ENCODE measurements around the gene PREP.

PREP gene

DNA sequence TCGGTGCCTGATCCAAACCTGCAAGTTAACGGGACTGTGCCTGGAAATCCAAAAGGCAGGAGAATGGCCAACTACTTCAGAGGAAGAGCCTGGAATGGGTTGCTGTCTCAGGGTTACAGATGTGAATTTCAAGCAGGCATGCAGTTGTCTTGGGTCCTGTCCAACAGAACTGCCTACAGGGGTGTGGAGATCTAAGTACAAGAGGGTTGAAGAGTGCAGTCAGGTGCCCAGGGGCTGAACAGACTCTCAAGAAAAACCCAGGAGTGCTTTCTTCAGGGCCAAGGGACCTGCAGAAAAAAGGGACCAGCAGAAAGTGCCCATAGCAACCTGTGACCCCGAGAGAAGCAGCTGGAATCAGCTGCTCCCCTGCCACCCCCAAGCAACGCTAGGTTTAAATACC lies 71.0 kb downstream of the PREP start:
- Histone ChIP-seq H3K4me1 (ENCODE audit: insufficient read depth, low read length, poor library complexity, severe bottlenecking) (no peaks in the 10 kb centered on the region), H3K79me2 (ENCODE audit: insufficient read depth, low read length) (no peaks in the 10 kb centered on the region), H3K36me3 (ENCODE audit: insufficient read depth, low read length) (peaks cover 72% of the 10 kb centered on the region), H3K27me3 (ENCODE audit: insufficient read depth, low read length, poor library complexity, severe bottlenecking) (no peaks in the 10 kb centered on the region), H3K9me3 (ENCODE audit: insufficient read depth, low read depth, low read length) (no peaks in the 10 kb centered on the region), H3K4me2 (ENCODE audit: low read depth, low read length, poor library complexity, severe bottlenecking) (no peak overlapping the region), H3K4me3 (ENCODE audit: low read length, poor library complexity, severe bottlenecking) (no peak overlapping the region), H4K20me1 (ENCODE audit: insufficient read depth, low read length, poor library complexity, severe bottlenecking) (no peaks in the 10 kb centered on the region), H3K9me2 (replicated peaks; ENCODE audit: low read depth, low read length) (no peaks in the 10 kb centered on the region), H3K9ac (ENCODE audit: low read depth, low read length, poor library complexity, severe bottlenecking) (no peak overlapping the region), H2AFZ (ENCODE audit: low read length) (no peak overlapping the region), H3F3A (ENCODE audit: low read depth) (no peaks in the 10 kb centered on the region)
- TF ChIP-seq CTCF (conservative IDR thresholded peaks at IDR 0.05; ENCODE audit: low read length) (no peak), EZH2phosphoT487 (IDR thresholded peaks at IDR 0.05; ENCODE audit: borderline replicate concordance) (no peak)

GRCh38 chr6:105330913-105331312 lies 72.0 kb downstream of the PREP start:
- H3K4me2 ChIP-seq (ENCODE audit: low read depth, low read length, poor library complexity, severe bottlenecking), result no peak overlapping the region
- H3K36me3 ChIP-seq (ENCODE audit: insufficient read depth, low read length), result peaks cover 77% of the 10 kb centered on the region
- H3F3A ChIP-seq (ENCODE audit: low read depth), result no peaks in the 10 kb centered on the region
- no peak overlapping the region for H2AFZ ChIP-seq (ENCODE audit: low read length)
- no peaks in the 10 kb centered on the region for H3K9me2 ChIP-seq (replicated peaks; ENCODE audit: low read depth, low read length)
- no peaks in the 10 kb centered on the region for H3K4me1 ChIP-seq (ENCODE audit: insufficient read depth, low read length, poor library complexity, severe bottlenecking)
- H3K9ac ChIP-seq (ENCODE audit: low read depth, low read length, poor library complexity, severe bottlenecking), result no peak overlapping the region
- no peaks in the 10 kb centered on the region for H3K79me2 ChIP-seq (ENCODE audit: insufficient read depth, low read length)
- TF ChIP-seq CTCF (conservative IDR thresholded peaks at IDR 0.05; ENCODE audit: low read length) (no peak), EZH2phosphoT487 (IDR thresholded peaks at IDR 0.05; ENCODE audit: borderline replicate concordance) (no peak)
- no peaks in the 10 kb centered on the region for H3K27me3 ChIP-seq (ENCODE audit: insufficient read depth, low read length, poor library complexity, severe bottlenecking)
- H3K4me3 ChIP-seq (ENCODE audit: low read length, poor library complexity, severe bottlenecking), result no peak overlapping the region
- no peaks in the 10 kb centered on the region for H4K20me1 ChIP-seq (ENCODE audit: insufficient read depth, low read length, poor library complexity, severe bottlenecking)
- no peaks in the 10 kb centered on the region for H3K9me3 ChIP-seq (ENCODE audit: insufficient read depth, low read depth, low read length)

DNA sequence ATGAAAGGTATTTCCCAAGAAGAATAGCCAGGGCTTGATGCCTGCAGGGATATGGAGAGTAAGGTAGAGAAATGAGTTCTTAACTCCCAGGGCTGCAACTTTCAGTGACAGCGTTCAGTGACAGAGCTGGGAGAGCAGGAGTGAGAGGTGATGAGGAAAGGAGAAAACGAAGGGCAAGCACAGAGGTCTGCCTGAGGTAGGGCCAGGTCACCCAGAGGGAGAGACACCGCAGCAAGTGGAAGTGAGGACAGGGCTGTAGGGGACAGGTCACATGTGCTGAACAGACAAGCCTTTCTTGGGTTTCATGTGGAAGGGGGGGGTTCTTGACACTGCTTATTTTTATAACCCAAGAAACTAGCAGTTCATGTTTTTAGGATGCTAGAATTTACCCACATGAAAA lies 72.5 kb downstream of the PREP start:
- Histone ChIP-seq H3K4me2 (ENCODE audit: low read depth, low read length, poor library complexity, severe bottlenecking) (no peak overlapping the region), H2AFZ (ENCODE audit: low read length) (no peak overlapping the region), H3K79me2 (ENCODE audit: insufficient read depth, low read length) (no peaks in the 10 kb centered on the region), H3K36me3 (ENCODE audit: insufficient read depth, low read length) (peaks cover 82% of the 10 kb centered on the region), H3K27me3 (ENCODE audit: insufficient read depth, low read length, poor library complexity, severe bottlenecking) (no peaks in the 10 kb centered on the region), H4K20me1 (ENCODE audit: insufficient read depth, low read length, poor library complexity, severe bottlenecking) (no peaks in the 10 kb centered on the region), H3K9me3 (ENCODE audit: insufficient read depth, low read depth, low read length) (no peaks in the 10 kb centered on the region), H3F3A (ENCODE audit: low read depth) (no peaks in the 10 kb centered on the region), H3K4me3 (ENCODE audit: low read length, poor library complexity, severe bottlenecking) (no peak overlapping the region), H3K4me1 (ENCODE audit: insufficient read depth, low read length, poor library complexity, severe bottlenecking) (no peaks in the 10 kb centered on the region), H3K9me2 (replicated peaks; ENCODE audit: low read depth, low read length) (no peaks in the 10 kb centered on the region), H3K9ac (ENCODE audit: low read depth, low read length, poor library complexity, severe bottlenecking) (no peak overlapping the region)
- TF ChIP-seq CTCF (conservative IDR thresholded peaks at IDR 0.05; ENCODE audit: low read length) (no peak), EZH2phosphoT487 (IDR thresholded peaks at IDR 0.05; ENCODE audit: borderline replicate concordance) (no peak)
